Stimulated activated CD8-positive, alpha-beta memory T cell treated with anti-CD3 and anti-CD28 coated beads, Interleukin-12 subunit alpha, Interleukin-12 subunit beta, amount 100 ng/mL, for 1 hour (primary cell): Measurements from ENCODE around the gene CEP72.

Experiments used
- DNase-seq: peaks from one replicate; pipeline ENCODE4 v3.0.0-alpha.2; 2020; ENCODE audit warnings: low read depth

CEP72 gene

DNA sequence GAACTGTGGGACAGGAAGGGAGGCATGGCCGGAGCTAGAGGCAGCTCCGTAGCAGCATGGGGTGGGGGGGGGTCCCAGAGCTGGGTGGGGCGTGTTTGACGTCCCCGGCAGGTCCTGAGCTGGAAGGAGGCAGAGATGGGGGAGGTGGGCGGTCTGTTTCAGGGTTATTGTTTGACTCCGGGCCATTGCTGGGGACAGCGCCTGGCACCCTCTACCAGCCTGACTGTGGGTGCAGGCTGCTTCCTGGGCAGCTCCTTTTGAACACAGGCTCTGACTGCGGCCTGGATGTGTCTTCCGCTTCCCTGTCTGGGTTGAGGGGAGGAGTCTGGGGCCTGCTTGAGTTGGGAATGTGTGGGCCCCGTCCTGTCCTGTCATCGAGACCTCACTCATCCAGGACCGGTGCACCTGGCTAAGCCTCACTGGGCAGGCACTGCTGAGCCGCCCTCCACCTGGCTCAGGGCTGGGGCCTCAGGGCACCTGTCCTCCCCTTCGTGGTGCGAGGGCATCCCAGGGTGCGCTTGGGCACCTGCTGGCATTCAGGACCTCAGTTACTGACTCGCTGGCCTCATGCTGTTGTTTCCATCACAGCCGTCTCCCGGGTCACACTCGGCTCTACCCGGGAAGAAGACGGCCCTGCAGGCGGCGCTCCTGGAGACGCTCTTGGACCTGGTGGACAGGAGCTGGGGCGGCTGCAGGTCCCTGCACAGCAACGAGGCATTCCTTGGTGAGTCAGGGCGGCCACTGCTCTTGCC lies 26.5 kb downstream of the CEP72 start:
- no peak for DNase-seq

DNA sequence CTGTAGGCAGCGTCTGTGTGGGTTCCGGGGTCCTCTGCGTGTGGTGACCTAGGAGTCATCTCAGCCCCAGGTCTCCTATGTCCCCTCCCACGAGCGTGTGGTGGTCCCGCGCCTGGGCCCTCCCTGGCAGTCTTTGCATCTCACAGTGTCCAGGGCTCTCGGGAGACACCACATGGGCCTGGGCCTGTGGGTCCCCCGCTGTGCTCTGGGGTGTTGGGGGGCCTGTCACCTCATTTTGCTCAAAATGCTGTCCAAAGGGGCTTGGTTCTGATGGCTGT lies 27.1 kb downstream of the CEP72 start:
- no peak for DNase-seq

DNA sequence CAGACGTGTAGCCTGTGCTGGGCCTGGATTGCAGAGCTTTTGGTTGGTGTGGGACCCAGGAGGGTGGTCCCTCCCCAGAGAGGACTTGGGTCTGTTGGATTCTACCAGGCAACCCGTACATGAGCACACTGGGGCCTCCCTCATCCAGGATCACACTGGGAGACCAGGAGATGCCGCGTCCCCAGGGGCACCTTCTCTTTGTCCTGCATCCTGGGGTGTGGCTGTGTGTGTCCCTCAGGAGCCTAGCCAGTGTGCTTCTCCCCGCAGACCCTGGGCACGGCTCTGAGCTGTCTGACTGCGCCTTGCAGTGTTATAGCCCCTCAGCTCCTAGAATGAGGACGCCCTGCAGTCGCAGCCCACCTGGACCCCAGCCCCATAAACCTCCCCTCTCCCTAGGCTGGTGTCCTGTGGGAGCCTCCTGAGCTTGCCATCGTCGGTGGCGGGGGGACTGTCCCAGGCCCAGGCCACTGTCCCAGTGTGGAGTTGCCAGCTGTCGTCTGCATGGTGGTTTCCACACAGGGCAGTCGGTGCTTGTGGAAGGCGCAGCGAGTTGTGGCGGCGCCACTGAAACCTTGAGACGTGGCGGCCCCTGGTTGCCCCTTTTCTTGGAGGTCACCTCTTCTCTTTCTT lies 27.6 kb downstream of the CEP72 start:
- no peak for DNase-seq

DNA sequence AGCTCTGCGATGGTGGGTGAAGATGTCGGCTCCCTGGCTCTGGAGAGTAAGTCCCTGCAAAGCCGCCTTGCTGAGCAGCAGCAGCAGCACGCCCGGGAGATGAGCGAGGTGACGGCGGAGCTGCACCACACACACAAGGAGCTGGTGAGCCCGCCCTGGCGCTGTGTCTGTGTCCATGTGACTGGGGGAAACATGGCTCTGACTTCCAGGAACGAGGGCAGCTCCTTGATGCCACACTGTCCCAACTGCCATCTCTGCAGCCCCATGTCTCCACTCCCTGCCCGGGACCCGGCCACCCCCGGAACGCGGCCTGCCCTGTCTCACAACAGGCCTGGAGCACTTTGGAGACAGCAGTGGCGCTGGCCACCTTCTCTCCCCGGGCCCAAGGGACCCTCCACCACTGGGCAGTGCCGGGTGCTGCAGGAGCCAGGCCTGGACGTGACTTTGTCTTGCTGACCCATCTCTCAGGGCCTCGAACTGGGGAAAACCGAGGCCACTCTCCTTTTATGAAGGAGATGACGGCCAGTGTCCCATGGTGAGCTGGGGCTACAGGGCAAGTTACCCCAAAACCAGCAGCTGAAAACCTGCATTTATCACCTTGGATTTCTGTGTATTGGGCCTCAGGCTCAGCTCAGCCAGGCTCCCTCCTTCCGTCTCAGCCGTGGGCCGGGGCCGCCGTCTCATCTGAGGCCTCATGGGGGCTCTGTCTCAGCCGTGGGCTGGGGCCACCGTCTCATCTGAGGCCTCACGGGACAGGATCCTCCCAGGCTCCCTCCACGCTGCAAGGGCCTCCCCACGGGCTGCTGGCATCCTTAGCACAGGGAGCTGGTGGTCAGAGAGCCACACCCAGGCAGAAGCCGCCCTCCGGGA lies 28.6 kb downstream of the CEP72 start:
- no peak for DNase-seq

DNA sequence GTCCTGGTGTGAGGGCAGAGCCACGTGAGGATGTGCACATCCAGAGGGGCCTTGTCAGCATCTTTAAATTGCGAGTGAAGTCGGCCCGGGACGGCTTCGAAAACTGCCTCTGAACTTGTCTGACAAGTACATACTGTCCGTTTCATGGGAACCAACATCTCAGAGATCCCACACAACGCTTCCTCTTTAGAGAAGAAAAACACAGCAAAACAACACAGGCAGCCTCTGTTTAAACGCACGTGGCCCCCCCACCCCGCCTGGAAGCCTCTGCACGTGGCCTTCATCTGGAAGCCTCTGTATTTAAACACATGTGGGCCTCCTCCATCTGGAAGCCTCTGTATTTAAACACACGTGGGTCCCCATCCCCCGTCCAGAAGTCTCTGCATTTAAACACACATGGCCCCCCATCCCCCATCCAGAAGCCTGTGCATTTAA lies 29.2 kb downstream of the CEP72 start:
- no peak for DNase-seq

DNA sequence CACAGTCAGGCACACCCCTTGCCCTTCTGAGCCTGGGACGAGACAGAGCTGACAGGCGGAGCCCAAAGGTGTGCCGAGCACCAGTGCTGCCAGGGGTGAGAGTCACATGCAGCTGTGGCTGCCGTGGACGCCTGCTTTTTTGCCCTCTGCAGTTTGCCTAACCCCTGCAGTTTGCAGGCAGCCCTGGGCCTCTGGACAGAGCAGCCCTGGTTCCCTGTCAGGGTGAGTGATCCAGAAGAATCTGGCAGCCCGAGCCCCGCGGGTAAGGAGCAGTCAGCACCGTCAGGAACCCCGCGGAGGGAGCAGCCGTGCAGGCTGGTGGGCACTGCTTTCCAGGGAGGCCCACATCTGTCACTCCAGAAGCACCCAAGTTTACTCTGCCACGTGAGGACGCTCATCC lies 30.3 kb downstream of the CEP72 start:
- DNase-seq, result no peak

DNA sequence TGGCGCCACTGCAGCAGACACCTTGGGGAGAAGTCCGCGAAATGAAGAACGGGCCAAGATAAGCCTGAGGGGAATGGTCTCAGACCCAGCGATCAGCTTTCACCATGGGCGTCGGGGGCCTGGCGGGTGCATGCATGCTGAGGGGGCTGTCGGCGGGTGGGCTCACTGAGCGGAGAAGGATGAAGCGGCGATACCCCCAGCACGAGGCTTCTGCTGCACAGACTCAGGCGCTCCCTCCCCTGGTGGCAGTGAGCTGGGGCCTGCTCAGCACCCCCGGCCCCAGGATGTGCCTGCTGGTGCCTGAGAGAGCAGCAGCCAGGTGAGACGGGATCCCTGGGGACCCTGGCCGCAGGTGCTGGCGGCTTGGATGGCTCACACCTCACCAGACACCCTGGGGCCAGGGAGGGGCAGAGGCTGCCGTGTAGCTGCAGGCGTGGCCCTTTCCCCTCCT lies 31.2 kb downstream of the CEP72 start:
- DNase-seq, result no peak

DNA sequence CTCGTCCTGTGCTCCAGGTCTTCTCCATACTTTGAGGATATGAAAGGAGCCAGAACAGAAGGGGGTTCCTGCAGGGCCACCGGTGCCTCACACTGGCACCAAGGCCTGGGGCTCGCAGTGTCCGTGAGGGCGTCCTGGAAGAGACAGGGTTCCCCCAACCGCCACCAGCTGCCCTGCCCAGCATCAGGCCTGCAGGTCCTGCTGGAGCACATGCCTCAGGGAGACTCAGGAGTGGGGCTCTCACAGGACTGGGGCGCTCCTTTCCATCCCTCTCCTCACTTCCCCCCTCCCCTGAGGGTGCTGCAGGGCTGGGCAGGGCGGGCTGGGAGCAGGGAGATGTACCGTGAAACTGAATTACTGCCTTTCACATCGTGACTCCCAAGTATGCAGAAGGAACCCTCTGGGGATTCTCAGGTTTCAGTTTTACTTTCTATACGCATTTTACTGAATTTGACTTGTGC lies 31.7 kb downstream of the CEP72 start:
- DNase-seq, result no peak

DNA sequence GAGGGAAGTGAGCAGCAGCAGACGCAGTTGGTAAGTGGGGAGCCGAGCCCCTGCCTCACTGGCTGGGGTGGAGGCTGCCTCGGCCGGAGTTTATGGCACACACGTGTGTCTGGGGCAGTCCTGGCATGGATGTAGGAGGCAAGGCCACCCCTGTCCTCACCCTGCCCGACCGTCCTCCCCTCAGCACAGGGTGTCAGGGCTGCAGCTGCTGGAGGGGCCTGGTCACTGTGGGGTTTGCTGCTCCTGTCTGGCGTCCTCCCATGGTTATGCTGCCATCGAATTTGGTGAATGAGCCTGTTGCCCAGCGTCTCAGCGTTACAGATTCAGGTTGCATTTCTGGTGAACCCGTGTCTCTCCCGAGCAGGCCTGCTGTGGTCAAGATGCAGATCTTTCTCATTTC lies 32.4 kb downstream of the CEP72 start:
- no peak for DNase-seq

DNA sequence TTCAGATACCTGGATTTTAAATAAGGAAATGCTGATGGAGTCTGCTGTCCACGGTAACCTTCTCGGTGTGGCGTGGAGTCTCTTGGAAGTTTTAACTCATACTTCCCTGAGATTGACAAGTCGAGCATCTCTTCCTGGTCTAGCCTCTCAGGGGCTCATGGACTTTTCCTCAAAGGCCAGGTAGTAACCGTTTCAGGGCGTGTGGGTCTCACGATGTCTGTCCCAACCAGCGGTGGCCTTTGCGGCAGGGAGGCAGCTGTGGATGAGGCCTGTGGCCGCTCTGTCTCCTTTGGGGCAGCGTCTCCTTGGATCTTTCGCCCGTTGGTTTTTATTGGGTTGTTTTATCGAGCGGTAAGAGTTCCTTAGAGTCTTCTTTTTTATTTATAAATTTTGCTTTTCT lies 32.8 kb downstream of the CEP72 start:
- no peak for DNase-seq

DNA sequence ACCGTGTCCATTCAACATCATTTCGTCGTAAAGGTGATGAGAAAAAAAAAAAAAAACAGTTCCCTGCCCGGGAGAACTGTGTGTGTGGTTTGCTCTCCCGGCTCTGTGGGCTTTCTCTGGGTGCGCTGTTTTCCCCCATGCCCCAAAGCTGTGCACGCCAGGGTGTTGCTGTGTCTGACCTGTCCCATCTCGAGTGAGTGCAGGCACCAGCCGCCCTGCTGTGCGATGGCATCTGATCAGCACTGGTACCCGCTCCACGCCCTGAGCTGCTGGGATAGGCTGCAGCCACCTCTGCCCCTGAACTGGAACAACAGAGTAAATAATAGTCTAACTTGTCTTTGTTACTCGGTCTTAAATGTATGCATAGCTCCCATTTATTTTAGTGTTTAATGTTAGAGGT lies 33.3 kb downstream of the CEP72 start:
- no peak for DNase-seq

DNA sequence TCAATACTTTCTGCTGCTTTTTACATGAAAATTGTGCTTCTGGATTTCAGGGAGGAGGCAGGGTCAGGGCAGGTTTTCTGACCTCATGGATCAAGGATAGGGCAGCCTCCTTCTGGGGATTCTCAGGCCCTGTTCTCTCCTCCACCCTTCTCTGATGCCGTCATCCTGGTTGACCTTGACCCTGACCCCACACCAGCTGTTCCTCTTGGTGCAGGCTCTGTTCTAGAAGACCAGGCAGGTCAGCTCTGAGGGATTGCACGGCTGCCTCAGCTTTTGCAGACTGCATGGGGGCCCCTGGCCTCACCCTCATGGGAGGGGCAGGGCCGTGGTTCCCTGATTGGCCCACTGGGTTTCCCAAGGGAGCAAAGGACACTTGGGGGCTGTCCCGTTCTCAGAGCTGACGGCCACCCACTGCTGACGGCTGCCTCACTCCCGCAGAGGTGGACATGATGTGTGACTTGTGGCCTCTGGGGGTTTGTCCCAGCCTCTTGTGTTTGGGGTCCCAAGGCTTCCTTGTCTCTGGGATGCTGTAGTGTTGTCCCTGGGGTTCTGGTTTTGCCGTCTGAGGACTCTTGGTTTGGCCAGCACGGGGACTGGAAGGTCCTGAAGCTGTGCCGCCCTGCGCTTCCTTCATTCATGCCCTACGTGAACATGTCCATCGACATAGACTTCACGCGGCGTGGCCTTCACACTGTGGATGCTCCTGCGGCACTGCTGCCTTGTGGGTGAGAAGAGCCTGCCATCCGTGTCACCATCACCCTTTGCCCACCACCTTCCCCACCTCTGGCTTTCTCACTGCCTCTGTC lies 34.5 kb downstream of the CEP72 start:
- DNase-seq, result no peak

DNA sequence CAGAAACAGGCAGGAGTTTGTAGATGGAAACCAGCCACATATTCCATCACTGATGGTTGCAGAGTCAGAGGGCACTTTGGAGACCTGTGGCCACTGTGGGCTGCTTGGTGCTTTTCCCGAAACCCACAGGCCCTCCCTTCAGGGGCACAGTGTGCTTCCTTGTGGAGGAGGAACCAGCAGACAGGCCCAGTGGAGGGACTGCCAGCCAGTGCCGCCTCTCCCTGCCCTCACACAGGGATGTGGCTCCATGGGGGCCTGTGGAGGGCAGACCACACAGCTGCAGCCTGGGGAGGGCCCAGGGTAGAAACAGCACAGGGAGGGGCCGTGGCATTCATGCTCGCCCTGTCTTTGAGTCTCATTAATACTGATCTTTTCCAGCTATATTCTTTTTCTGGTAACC lies 35.2 kb downstream of the CEP72 start:
- no peak for DNase-seq

DNA sequence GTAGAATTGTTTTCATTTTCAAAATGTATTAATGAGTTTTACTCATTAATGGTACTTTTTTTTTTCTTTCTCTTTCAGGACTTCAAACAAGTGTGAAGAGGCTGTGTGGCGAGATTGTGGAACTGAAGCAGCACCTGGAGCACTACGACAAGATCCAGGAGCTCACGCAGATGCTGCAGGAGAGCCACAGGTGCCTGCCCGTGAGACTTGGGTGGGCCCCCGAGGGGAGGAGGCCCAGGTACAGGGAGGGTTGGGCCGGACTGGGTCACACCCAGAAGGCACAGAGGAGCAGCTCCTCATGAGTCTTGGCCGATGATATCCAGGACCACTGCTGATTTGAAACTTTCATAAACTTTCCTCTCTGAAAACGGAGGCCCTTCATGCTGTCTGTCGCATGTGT lies 35.6 kb downstream of the CEP72 start:
- no peak for DNase-seq

DNA sequence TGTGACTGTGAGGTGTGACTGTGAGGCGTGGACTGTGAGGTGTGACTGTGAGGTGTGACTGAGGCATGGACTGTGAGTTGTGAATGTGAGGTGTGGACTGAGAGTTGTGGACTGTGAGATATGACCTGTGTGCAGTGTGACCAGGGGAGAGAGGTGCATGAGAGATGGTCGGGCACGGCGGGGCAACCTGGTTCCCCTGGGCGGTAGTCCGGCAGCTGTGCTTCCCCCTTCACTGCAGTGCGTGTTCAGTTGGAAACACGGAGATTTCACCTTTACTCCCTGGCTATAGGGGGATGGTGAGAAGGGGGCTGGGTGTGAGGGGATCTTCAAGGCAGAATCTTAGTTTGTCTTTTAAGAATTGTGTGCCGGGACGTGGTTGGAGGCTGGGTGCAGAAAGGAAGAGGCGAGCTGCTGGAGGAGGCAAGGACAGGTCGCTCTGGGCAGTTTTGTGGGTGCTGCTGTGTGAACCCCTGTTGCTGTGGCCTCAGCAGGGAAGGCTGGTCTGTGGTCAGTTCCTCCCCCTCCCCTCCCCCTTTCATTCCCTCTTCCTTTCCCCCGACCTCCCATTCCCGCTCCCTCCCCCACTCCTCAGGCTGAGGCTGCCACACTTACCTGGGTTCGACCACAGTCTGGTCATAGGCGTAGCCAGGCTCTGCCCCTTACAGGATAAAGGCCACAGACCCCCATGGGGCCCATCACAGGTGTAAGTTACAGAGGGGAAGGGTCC lies 39.3 kb downstream of the CEP72 start:
- no peak for DNase-seq

DNA sequence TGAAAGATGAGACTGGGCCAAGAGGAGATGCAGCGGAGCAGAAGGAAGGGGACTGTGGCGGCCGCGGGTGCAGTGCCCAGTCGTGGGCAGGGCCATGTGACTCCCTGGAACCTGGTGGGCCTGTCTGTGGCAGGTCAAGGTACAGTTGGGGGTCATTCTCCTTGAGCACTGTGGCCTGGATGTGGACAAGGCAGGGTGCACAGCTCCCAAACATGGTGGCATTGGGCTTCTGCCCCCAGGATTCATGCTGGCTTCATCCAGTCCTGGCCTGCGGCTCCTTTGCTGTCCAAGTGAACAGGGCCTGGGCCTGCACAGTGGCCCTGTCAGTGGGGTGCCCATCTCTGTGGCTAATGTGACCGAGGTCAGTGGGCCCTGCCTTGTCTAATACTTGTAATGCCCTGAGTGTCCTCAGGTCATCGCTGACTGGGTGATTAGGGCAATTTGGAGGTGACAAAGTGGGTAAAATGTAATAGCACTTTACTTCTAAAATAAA lies 39.9 kb downstream of the CEP72 start:
- no peak for DNase-seq

DNA sequence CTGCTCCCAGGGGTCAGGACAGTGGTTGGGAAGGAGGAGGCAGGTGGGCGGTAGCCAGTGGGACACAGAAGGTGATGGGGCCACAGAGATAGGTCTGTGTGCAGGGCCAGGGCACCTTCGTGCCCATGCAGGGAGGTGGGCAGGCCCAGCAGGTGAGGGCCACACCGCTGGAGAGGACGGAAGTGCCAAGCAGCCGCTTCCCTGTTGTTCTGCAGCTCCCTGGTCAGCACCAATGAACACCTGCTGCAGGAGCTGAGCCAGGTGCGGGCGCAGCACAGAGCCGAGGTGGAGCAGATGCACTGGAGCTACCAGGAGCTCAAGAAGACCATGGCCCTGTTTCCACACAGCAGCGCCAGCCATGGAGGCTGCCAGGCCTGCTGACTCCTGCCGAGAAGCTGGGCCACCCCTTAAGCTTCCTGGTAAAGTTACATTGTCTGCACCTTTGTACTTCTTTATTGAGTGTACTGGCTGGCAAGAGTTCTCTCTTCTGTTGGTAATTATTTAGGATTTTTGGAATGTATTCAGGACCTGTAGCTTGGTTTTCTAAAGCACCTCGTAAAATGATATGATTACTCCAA lies 40.7 kb downstream of the CEP72 start:
- no peak for DNase-seq

DNA sequence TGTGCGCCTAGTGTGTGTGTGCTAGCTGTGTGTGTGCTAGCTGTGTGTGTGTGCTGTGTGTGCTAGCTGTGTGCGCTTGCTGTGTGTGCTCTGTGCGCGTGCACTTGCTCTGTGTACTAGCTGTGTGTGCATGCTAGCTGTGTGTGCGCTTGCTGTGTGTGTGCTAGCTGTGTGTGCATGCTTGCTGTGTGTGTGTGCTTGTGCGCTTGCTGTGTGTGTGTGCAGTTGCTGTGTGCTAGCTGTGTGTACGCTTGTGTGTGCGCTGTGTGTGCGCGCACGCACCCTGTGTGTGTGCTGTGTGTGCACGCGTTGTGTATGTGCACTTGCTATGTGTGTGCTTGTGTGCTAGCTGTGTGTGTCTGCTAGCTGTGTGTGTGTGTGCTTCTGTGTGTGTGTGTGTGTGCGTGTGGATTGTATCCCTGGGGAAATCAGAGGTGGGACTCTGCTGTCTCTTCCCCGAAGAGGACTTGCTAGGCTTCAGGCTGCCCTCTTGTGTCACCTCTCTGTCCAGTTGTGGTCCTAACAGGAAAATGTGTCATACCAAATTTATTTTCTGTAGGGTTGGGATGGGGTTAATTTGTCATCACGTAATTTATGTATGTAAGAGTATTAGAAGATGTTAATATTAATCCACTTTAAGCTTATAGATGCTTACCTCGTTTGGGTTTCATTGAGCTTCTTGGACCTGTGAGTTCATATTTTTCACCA lies 42.1 kb downstream of the CEP72 start:
- no peak for DNase-seq

DNA sequence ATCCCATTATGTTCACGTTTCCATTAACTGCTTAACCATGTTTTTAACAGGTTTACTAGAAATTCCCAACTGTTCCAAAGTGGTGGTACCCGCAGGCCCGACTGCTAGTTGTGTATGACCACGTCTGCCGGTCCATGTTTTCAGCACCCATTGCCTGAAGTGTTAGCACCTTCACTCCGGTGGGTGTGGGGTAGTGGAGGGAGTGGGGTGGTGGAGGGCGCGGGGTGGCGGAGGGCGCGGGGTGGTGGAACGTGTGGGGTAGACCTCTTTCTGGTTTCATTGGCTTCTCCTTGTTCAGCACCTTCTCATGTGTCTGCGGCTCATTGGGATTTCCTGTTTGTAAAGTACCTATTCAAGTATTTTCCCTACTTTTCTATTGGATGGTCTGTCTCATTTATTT lies 43.3 kb downstream of the CEP72 start:
- DNase-seq, result no peak

DNA sequence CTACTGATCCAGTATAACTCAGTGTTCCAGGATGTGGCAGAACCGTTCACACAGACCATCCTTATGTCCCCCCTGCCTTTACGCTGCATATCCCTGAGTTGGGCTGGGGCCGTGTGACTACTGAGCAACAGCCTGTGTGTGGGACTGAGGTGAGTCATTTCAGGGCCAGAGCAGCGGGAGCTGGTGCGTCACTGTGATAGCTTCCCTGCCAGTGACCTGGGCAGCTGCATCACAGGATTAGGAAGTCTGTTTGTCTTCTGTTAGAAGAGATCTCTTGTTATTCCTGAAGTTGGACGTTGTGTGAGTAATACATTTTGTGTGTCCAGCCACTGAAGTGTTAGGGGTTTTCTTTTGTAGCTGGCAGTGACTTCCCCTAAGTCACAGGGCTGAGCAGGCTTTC lies 45.4 kb downstream of the CEP72 start:
- DNase-seq, result no peak
